Gastrocnemius medialis (tissue), 4 donors: ENCODE measurements around the gene SLC30A7.

ENCODE experiments used
- POLR2A ChIP-seq, 2 donors: fragments of 450-650 bp; IDR thresholded peaks; one replicate each; pipeline ENCODE4 v1.6.1; 2017; ENCODE audit warnings: antibody characterized with exemption in 2 of 2, mild to moderate bottlenecking in 2 of 2, moderate library complexity in 2 of 2
- TF ChIP-seq, protein P1 (sequence below), 5 experiments: fragments of 450-650 bp in 3 of 5; fragments of 200-600 bp in 2 of 5; sonication (generic) in 2 of 5; IDR thresholded peaks in 4 of 5; conservative IDR thresholded peaks in 1 of 5; 1 replicate in 4 of 5; 2 replicates in 1 of 5; pipeline ENCODE4 v1.5.1; 2016 to 2019; ENCODE audit warnings: antibody characterized with exemption in 5 of 5, mild to moderate bottlenecking in 3 of 5, moderate library complexity in 3 of 5

DNA sequence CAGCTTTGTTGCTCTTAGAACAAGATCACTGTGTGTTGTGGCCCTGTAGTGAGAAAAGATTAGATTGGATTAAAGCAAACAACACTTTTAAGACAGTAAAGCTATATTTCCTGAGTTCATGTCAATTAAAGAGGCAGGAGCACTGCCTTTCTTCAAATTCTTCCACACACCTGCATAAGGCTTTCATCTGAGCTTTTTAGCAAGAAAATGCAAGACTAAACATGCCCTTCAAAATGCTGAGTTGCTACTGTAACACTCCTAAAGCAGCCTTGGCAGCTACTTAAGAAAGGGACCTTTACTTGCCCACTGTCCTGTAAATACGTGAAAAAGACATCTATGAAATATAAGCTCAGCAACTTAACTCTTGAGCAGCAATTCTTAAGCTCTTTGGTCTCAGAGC lies 117.9 kb downstream of the SLC30A7 start:
- TF ChIP-seq, protein P1, sequence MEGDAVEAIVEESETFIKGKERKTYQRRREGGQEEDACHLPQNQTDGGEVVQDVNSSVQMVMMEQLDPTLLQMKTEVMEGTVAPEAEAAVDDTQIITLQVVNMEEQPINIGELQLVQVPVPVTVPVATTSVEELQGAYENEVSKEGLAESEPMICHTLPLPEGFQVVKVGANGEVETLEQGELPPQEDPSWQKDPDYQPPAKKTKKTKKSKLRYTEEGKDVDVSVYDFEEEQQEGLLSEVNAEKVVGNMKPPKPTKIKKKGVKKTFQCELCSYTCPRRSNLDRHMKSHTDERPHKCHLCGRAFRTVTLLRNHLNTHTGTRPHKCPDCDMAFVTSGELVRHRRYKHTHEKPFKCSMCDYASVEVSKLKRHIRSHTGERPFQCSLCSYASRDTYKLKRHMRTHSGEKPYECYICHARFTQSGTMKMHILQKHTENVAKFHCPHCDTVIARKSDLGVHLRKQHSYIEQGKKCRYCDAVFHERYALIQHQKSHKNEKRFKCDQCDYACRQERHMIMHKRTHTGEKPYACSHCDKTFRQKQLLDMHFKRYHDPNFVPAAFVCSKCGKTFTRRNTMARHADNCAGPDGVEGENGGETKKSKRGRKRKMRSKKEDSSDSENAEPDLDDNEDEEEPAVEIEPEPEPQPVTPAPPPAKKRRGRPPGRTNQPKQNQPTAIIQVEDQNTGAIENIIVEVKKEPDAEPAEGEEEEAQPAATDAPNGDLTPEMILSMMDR (IDR thresholded peaks at IDR 0.05 in 4 of 5, conservative IDR thresholded peaks at IDR 0.05 in 1 of 5), result no peak
- no peak for TF ChIP-seq POLR2A (IDR thresholded peaks at IDR 0.05)
